Activated CD8-positive, alpha-beta memory T cell treated with anti-CD3 and anti-CD28 coated beads for 1 hour (primary cell): ENCODE data around the gene BLID.

Source experiments
- DNase-seq, 2 donors: peaks; one replicate each; pipeline ENCODE4 v3.0.0-alpha.2; 2020; ENCODE audit warnings: low read depth in 1 of 2; ENCODE audit errors: extremely low read depth in 1 of 2

The BLID gene

DNA sequence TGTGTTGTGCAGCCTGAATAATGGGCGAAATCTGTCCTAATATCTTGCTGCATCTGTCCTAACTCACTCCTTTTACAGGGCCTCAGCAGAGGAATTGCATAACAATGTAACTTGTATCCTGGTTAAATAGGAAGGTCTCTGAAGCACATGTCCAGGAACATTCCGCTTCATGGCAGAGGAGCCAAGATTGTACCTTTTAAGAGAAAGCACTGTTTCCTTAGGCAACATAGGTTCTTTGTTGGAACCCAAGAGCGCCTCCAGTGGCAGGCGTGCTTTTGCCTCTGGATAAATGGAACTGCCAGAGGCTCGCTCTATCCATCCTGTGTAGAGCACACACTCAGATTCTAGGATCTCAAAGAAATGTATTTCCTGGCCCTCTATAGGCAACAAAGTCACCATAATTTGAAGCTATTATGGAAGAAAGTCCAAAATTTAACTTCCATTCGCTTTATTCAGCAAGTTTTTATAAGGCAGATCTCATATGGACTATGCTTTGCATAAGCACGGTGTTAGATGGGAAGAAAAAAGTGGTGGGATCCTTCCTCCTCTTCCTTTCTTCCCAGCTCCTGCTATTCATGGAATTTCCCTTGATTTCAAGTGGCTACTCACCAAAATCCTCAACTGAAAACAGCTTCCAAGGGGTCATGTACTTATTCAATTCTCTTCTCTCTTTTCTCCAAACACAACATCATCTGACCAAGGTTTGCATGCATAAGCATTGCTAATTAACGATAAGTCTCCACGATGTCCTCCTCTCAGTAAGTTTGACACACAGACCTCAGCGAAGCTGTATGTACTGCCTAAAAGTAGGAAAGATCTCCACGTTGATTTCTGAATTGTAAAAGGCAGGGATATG is at the start of gene BLID:
BLID (minus strand) TSS at position 692 of the 856 bp plus-strand sequence; CDS start at position 399, 293 bp downstream.
- DNase-seq: no peak

DNA sequence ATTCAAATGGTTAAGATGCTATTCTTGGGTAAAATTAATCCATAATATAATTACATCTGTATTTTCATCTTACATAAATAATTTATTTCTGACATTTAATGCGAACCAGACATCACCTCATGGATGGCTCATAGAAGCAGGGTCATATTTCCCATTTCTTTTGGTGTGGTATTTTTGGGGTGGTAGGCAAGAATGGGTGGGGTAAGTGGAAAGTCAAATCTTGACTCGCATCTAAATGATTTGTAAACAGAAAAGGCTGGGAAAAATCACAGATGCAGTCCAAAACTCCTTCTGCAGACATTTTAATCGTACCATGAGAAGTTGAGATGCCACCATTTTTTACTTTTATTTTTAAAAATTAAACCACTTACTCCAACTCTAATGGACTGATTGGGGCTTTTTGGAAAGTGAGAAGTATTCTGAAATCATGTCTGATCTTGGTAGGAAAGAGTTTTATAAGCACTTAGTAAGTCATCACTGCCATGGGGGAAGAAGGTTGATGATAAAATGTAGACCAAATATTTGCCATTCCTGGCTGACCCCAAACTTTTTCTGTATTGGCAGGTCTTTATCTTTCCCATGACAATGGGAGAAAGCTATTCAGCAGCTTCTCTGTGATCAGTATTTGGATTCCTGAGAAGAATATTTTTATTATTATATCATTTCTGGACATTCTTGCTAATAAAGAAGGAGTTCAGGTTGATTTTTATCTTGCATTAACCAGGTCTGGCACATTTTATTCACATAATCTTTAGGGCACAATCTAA is 47.2 kb upstream of the BLID start:
- no peak for DNase-seq

- DNase-seq: no peak
These were observed 46.1 kb upstream of the BLID start for GRCh38 chr11:122162095-122162494.

GRCh38 chr11:122160841-122161590 is 45.0 kb upstream of the BLID start:
- no peak for DNase-seq

DNA sequence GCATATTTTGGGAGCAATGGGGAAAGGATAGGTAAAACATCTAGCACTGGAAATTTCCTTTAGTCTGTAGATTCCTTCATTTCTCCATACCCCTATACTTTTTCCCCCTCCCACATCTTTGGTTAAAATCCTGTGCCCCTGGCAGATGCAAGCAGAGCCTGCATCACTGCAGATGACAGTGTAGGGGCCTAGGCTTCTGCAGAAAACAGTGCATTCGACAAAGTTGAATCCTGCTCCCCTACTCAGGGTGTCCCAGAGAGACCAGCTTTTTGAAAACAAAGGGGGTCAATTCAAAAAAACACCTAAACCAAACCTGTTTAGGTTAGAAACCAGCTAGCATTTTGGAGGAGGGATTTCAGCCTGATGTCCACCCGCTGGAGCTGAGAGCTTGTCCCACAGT is 43.8 kb upstream of the BLID start:
- DNase-seq: no peak

DNA sequence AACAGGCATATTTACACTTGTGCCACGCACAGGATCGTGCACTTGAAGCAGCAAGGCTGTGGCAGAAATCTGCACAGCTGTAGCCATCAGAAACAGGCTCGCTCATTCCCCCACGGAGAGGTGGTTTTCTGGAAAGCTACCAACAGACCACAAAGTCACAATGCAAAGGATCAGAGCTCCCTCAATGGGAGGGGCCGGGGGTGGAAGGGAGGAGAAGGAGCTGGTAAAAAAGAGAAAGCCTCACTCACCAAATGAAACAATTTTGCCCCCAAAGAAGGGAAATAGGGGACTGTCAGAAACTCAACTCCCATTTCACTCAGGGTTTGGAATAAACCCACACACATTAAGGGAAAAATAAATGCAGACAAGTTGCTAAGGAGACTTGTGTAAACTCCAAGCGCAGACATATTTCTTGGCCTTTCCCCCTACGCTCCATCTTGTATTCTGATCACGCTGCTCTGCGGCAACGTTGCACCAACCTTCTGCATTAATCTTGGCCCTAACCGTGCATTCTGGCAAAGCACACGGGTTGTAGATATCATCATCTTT is 43.2 kb upstream of the BLID start:
- DNase-seq: no peak

DNA sequence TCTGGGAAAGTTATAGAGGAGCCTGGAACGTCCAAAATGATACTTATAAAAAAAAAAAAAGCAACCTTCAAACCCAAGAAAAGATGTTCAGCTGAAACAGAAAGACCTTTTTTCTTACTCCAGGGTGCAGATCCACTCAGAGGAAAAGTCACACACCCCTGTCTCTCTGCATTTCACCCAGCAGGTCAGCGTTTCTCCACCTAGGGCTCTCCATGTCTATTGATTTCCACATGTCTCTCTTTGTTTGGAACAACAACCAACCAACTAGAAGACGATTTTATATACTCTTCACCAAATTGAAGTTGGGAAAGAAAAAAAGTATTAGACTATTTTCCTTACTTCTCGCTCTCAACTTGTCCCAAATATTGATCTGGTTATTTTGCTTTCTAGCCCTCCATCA is 42.2 kb upstream of the BLID start:
- no peak for DNase-seq

GRCh38 chr11:122157653-122158161 is 41.7 kb upstream of the BLID start:
- DNase-seq: no peak

GRCh38 chr11:122156940-122157382 is 40.9 kb upstream of the BLID start:
- no peak for DNase-seq

- no peak for DNase-seq
These were observed 39.9 kb upstream of the BLID start for GRCh38 chr11:122155765-122156527.

GRCh38 chr11:122154994-122155393 is 39.0 kb upstream of the BLID start:
- no peak for DNase-seq

GRCh38 chr11:122154227-122154626 is 38.2 kb upstream of the BLID start:
- no peak for DNase-seq

DNA sequence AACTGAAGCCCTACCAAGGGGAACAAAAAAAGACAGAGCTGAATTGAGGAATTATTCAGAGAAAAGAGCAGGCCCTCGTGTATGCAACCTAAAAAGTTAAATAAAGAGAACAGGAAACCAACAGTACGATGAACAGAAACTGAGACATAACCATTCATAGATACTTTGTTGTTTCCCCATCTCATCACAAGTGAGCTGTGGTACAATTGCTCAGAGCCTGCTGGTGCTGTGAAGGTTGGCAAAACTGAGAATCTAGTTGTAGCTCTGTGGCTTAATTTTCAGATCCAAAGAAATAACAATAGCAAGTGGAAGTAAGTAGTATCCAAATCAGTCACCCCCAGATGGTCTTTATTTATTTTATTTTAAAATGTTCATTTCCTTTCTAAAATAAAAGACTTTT is 37.7 kb upstream of the BLID start:
- DNase-seq: no peak

DNA sequence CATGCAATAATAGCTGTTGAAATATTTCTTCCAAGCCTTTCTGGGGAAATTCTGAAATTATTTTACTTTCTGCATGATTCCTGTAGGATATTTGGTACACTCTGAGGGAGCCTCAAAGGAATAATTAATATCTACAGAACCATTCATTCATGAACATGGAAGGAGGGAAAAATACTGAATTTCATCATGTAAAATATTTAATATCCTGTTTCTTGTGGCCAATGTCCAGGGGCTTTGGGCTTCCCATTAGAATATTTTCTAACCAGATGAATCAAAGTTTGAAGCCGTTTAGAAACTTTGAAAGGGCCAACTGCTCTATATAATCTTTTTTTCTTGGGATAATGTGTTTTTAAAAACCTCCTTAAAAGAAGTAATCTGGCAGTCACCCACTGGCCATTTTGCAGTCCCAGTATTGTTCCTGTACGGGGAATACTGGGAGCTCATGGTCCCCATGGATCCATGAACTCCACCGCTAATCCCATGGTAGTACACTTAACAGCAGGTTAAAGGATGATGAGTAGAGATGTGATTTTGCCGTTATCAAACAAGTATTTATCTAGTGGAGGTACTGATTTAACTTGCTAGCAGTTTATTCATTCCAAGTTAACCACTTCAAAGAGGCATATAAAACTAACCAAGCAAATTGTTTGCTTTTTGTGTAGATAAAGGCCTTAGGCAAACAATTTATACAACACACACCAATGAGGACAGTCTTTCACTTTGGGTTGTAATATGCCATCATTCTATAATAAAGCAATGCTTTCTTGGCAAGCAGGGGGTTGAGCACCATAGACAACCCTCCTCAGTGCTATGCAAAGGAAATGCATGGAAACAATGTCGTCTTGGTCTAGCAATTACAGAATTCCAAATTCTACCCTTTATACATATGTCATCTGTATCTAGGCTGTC is 34.5 kb upstream of the BLID start:
- no peak for DNase-seq

DNA sequence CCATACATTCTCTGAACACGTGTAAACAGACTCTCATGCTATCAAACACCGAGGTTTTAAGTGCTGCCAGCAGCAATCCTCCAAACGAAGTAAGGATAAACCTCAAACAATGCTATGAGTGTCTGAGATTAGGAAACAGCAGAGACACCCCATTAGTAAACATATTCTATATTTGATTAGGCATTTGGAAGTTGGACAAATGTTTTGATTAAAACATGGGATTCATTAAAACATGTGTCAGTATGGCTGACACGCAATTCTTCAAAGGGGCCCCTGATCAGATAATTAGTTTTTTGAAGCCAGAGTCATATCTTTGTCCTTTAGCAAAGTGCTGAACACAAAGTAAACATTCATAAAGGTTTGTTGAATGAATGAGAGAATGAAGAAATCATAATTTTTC is 33.2 kb upstream of the BLID start:
- no peak for DNase-seq

GRCh38 chr11:122146475-122146874 is 30.5 kb upstream of the BLID start:
- DNase-seq: no peak

GRCh38 chr11:122145715-122146274 is 29.8 kb upstream of the BLID start:
- no peak for DNase-seq

- DNase-seq: no peak
These were observed 28.7 kb upstream of the BLID start for GRCh38 chr11:122144752-122145151.

GRCh38 chr11:122141725-122142124 is 25.7 kb upstream of the BLID start:
- no peak for DNase-seq
